ENCODE results near the gene EPB41L4B.
A peak's percentile ranks its signal among the peaks of the same experiment; 100 is the strongest.

Gene EPB41L4B

GRCh38 chr9:109267555-109267954, 53.3 kb downstream of the EPB41L4B start:
- DNase-seq, result no peak

GRCh38 chr9:109264877-109265587, 55.8 kb downstream of the EPB41L4B start:
- peak; percentile 46 for DNase-seq

DNA sequence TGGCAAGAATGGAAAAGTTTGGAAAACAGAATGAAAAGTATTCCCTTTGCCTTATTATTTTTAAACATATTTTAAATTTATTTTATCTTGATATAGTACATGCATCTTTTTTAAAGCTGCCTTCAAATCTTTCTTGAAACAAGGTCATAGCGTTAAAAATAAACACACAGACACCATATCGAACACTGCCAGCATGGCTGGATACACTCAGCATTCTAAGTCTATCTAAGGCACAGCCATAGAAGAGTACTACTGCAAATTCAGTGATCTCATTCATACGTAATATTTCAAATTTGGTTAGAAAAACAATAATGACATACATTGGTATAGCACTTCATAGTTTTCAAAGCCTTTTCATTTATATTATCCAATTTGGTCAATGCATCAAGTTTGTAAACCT, 57.5 kb downstream of the EPB41L4B start:
- DNase-seq, result no peak

GRCh38 chr9:109258481-109259302, 62.2 kb downstream of the EPB41L4B start:
- peak; percentile 70 for DNase-seq

GRCh38 chr9:109256336-109256735, 64.5 kb downstream of the EPB41L4B start:
- DNase-seq, result no peak

DNA sequence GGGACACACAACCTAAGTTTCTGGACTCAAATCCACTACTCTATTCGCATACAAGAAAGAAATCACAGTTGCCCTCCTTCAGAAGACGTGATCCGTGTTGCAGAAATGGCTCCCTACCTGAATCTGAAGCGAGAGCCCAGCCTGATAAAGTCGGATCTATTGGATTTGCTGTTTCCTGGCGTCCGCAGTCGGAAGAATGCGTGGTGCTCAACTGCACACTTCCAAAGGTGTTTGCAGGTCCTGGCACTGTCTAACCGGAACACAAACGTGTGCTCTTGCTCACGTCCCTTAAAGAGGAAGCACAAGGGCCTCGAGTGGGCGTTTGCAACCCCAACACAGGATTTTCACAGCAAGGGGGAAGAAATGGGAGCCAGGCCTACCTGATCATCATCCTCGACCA, 65.5 kb downstream of the EPB41L4B start:
- DNase-seq, result no peak

- DNase-seq, result no peak
Measured at GRCh38 chr9:109254317-109254716, 66.5 kb downstream of the EPB41L4B start.

DNA sequence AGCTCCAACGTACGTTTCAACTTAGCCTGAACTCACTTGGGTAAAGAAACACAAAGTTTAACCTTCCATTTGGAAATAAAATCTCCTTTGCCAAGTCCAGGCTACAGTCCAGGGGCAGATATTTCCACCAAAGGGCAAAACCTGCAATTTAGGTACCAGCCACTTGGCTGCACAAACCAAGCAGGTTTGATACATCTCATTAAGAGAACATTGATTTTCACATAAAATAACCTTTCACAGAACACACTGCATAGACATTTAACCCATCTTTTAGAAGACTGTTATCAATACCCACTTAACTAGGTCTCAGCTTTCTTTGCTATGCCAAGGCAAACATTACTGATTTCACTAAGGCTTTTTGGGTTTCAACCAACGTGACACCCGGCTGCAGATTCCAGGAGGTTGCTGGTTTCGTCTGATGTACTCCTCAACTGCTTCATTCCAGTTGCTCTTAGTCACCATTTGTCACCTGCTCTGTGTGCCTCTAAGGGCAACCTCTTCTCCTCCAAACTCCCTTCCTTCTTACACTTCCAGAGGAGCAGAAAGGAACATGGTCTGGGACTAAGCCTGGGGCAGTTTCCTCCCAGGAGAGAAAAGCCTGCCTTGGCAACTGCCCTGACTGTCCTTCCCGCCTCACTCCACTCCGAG, 67.1 kb downstream of the EPB41L4B start:
- DNase-seq, result peak; percentile 80

- no peak for DNase-seq
Measured at GRCh38 chr9:109253241-109253636, 67.6 kb downstream of the EPB41L4B start.

DNA sequence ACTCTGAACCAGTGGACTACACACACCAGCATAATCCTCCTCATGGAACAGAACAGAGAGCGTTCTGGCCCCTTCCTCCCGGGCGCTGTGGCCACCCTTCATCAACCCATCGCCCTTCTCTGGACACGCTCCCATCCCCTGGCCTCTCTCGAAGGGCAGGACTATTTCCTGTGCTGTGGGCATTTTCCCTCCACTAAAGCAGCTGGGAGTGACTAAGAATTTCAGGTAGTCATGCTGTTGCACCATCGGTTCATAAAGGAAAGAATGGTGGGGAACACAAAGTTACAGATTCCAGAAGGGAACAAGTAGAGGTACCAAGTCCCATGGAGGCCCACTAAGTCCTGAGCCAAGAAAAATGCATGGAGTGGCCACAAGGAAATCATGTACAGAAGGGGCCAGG, 68.6 kb downstream of the EPB41L4B start:
- DNase-seq, result no peak

GRCh38 chr9:109251776-109252106, 69.1 kb downstream of the EPB41L4B start:
- no peak for DNase-seq

DNA sequence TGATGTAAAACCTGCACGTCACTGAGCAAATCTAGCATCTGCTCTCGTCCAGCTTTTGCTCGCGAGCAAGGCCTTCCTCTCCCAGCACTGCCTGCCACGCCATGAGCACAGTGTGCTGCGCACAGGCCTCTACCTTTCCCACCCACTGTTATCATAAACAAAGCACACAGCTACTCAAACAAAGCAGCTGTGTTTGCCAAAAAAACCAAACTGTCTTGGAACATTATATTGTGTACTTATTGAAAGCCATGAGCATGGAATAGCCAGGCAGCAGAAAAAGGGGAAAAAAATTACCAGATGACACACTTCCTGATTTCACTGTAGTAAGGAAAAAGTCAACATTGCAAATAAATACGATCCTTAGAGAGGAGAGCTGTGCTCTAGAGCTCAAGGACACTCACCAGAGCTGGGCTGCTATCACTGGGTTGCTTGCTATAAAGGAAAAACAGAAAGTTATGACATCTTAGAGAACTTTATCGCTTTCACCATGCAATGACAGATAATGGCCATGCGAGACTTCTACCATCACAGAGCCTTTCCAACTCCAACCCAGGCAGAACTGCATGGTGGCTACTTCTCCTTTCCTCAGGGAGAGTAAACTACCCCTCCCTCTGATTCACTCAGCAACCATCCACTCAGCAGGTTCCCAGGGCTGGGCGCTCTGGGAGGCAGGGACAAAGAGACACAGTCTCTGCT, 69.6 kb downstream of the EPB41L4B start:
- DNase-seq, result peak; percentile 95

- no peak for DNase-seq
Measured at GRCh38 chr9:109250771-109251079, 70.1 kb downstream of the EPB41L4B start.

- no peak for DNase-seq
Measured at GRCh38 chr9:109250311-109250741, 70.5 kb downstream of the EPB41L4B start.

DNA sequence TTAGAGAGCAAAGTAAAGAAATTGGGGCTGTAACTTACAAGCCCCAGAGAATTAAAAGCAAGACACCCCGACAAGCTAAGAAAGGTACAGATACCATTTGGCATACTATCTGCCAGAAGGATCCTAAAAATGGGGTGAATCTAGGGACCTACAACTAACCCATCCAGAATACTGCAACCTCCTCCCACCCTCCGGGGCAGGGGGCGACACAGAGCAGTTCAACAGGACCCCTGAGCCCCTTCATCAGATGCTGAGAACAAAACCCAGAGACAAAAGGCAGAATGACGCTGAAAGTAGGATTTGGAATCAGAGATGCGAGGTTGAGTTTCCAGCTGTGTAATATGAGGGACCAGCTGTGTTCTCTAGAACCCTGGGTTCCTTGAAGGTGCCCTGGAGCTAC, 71.2 kb downstream of the EPB41L4B start:
- DNase-seq, result peak; percentile 18

GRCh38 chr9:109248133-109248581, 72.7 kb downstream of the EPB41L4B start:
- DNase-seq, result no peak

GRCh38 chr9:109247228-109247627, 73.6 kb downstream of the EPB41L4B start:
- DNase-seq, result no peak

DNA sequence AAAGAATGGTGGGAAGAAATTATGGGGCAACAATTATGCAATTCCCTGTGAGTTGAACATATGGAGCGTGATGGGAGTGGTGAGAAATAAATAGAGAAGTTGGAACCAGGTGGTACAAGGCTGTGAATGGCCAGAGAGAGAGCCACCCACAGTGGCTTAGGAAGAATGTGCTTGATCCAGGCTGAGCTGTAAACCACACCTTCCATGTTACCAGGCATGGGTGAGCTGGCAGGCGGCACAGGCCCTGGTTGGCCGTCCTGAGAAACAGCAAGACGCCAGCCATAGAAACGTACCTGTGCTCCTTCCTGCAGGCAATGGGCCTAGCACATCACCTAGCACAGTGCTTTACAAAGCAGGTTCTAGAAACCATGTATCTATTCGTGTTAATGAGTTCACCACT, 74.3 kb downstream of the EPB41L4B start:
- no peak for DNase-seq

DNA sequence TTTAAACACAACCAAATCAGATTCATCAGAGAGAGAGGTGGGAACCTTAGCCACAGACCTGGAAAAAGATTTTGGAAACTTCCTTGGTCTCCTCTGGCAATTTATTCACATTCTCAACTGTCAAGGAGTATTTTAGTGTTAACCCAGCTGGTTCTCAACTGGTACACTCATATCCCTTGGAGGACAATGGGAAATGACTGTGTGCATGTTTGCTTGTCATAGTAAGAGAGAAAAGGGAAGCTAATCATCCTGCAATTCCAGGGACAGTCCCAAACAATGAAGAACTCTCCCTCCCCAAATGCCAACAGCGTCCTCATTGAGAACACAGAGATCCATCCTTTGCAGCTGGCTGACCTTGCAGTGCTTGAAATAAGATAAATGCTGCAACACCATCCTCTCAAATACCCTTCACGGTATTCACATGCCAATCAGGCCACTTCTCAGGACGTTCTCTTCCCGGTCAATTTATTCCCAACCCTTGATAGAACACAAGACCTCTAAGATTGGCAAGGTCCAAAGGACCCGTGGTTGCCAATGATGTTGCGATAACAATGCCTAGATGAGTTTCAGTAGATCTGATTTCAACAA, 75.5 kb downstream of the EPB41L4B start:
- no peak for DNase-seq

DNA sequence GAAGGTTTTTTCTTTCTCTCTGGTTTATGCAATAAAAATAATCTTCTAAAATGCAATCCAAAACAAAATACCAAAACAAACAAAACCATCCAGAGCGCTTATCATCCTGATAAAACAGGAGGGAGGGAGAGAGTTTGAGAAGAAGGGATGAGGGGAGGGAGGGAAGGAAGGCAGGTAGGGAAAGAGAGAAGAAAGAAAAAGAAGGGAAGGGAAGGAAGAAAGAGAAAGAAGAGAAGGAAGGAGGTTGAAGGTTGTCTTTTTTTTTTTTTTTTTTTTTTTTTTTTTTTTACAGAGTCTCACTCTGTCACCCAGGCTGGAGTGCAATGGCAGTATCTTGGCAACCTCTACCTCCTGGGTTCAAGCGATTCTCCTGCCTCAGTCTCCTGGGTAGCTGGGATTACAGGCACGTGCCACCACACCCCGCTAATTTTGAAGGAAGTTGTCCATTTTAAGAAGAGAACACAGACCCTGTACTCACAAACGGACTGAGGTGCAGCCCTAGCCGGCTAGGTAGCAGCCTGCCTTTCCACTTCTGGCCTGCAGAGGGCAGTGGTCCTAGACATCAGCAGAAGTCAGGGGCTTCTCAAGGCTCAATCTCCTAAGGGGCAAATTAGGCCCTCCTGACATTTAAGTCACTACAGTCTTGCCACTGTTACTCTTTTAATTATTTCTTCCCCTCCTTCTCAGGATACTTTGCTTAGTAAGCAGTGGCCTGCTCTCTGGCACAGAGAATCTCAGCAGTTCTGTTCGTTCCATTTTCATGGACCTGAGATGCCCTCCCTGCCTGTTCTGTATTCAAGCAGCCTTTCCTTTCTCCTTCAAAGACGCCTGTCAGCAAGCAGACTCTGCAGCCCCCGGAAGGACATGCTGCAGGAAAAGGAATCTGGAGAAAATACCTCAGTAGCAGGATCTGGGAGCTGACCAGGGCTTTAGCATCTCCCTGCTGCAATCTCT, 76.4 kb downstream of the EPB41L4B start:
- peak; percentile 76 for DNase-seq

DNA sequence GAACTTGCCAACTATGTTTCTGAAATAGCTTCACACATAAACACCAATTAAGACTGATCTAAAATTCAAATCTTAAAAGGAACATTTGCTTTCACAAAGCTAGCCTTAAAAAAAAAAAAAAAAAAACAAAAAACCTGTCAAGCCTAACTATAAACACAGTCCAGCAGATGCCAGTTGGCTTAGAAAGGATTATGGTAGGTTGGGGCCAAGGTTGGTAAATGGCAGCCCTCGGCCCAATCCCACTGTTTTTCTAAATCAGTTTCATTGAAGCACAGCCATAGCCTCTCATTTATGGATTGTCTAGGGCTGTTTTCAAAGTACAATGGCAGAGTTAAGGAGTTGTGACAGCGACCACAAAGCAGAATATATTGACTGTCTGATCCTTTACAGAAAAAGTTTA, 78.1 kb downstream of the EPB41L4B start:
- no peak for DNase-seq

DNA sequence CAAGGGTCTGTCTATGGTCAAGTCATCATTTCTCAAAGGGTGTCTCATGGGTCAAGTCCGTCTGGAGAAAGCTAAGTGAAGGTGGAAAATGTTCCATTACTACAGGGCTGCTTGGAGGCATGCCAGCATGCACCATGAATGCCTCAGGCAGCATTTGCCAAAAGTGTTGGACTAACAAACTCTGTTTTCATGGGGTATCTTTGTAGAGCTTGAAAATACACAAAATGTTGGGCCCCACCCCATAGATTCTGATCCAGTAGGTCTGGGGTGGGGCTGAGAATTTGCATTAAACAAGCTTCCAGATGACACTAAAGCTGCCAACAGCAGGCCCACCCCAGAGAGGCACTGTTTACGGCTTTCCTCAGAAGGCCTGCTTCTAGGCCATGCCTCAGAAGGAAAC, 78.8 kb downstream of the EPB41L4B start:
- no peak for DNase-seq
